GM23248 (cell line): Measurements from ENCODE around the gene MYO9A. TPM values are rescaled to one million over a fixed set of nuclear protein-coding genes. Genes with fewer than 3 reads are reported as not detected.

Experiments
- DNase-seq: peaks from one replicate; pipeline ENCODE4 v3.0.0-alpha.2; 2015
- H2AFZ ChIP-seq: fragments of 200-600 bp; sonication (generic); 2 replicates; pipeline ENCODE4 v1.6.1; 2016; ENCODE audit warnings: antibody characterized with exemption
- H3F3A ChIP-seq: fragments of 200-600 bp; sonication (generic); 2 replicates; pipeline ENCODE4 v1.6.1; 2016; ENCODE audit warnings: mild to moderate bottlenecking, antibody characterized with exemption, mixed run types; ENCODE audit not compliant: insufficient read depth
- H3K27ac ChIP-seq: fragments of 200-600 bp; sonication (generic); 2 replicates; pipeline ENCODE4 v1.5.1; 2016; ENCODE audit warnings: mild to moderate bottlenecking
- H3K27me3 ChIP-seq: fragments of 200-600 bp; sonication (generic); replicated peaks from 2 replicates; pipeline ENCODE4 v1.6.1; 2016; ENCODE audit warnings: mild to moderate bottlenecking; ENCODE audit not compliant: insufficient read depth
- H3K36me3 ChIP-seq: fragments of 200-600 bp; sonication (generic); 2 replicates; pipeline ENCODE4 v1.6.1; 2016; ENCODE audit warnings: low read depth, mild to moderate bottlenecking
- H3K4me1 ChIP-seq: fragments of 200-600 bp; sonication (generic); 2 replicates; pipeline ENCODE4 v1.6.1; 2016; ENCODE audit warnings: mild to moderate bottlenecking; ENCODE audit not compliant: insufficient read depth
- H3K4me2 ChIP-seq: fragments of 200-600 bp; sonication (generic); one replicate; pipeline ENCODE4 v1.6.1; 2016; ENCODE audit warnings: mild to moderate bottlenecking; ENCODE audit not compliant: unreplicated experiment
- H3K4me3 ChIP-seq: fragments of 200-600 bp; sonication (generic); 2 replicates; pipeline ENCODE4 v1.5.1; 2016; ENCODE audit warnings: mild to moderate bottlenecking
- H3K79me2 ChIP-seq: fragments of 200-600 bp; sonication (generic); 2 replicates; pipeline ENCODE4 v1.6.1; 2016; ENCODE audit warnings: mild to moderate bottlenecking; ENCODE audit not compliant: insufficient read depth
- H3K9ac ChIP-seq: fragments of 200-600 bp; sonication (generic); 2 replicates; pipeline ENCODE4 v1.6.1; 2016; ENCODE audit warnings: mild to moderate bottlenecking
- H3K9me2 ChIP-seq: fragments of 200-600 bp; sonication (generic); 2 replicates; pipeline ENCODE4 v1.6.1; 2016; ENCODE audit warnings: mixed run types, mild to moderate bottlenecking, moderate library complexity; ENCODE audit not compliant: insufficient read depth
- H3K9me3 ChIP-seq: fragments of 200-600 bp; sonication (generic); one replicate; pipeline ENCODE4 v1.6.1; 2017; ENCODE audit warnings: low read depth
- H4K20me1 ChIP-seq: fragments of 200-600 bp; sonication (generic); 2 replicates; pipeline ENCODE4 v1.6.0; 2016; ENCODE audit not compliant: insufficient read depth
- EZH2 ChIP-seq: fragments of 200-600 bp; sonication (generic); IDR thresholded peaks from 2 replicates; pipeline ENCODE4 v1.6.1; 2018; ENCODE audit warnings: antibody characterized with exemption, mild to moderate bottlenecking; ENCODE audit not compliant: insufficient read depth, poor library complexity, severe bottlenecking
- EZH2phosphoT487 ChIP-seq: fragments of 200-600 bp; sonication (generic); IDR thresholded peaks from 2 replicates; pipeline ENCODE4 v1.6.1; 2018; ENCODE audit warnings: antibody characterized with exemption, moderate library complexity, mild to moderate bottlenecking, low read depth; ENCODE audit not compliant: insufficient read depth
- WGBS, 2 experiments: methylation state at CpG; one replicate each; pipeline ENCODE4 v1.1.6; 2015 to 2017; ENCODE audit warnings: low lambda C conversion rate in 2 of 2, low coverage in 1 of 2; ENCODE audit errors: missing lambda C conversion rate in 2 of 2; 5-methylcytosine and 5-hydroxymethylcytosine counted together
- in situ Hi-C: fragments of 300-500 bp; cut with MboI; formaldehyde crosslinking; loops from 2 replicates; pipeline ENCODE4 v1.15.0; 2020
- polyA plus RNA-seq: library from polyadenylated mRNA; unstranded; fragments of >200 nt; fragmentation: Nextera tagmentation; extraction: Ambion mirVana; gene quantifications from 2 replicates; pipeline ENCODE4 v1.2.1, GENCODE V29; 2016
- total RNA-seq: library from RNA; depleted of rRNA; stranded (reverse); fragments of >200 nt; shearing (Covaris generic); gene quantifications from 2 replicates; pipeline ENCODE4 v1.2.3, GENCODE V29; 2014

MYO9A gene
- total and polyA plus RNA-seq, 2 experiments from 2014 or later, result 10.6 to 20.4 TPM

DNA sequence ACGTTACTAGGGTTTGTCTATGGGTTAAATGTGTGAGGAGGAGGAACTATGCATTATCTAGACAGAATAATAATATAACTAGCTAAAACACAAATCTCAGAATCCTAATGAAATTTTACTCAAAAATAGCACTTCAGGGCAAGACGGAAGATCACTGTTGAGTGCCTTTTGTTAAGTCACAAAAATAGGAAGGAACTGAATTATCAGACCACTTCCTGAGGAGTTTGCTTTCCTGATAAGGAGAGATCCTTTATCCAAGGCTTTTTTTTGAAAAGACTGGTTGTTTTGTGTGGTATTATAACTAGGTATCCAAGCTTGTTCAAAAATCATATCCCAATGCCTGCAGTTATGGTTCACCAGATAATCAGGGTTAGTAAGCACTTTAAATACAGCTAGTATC lies 273.0 kb downstream of the MYO9A start:
- WGBS, 2 experiments, result 84 to 87% methylated on average over 2 of the region's 2 CpGs
- Histone ChIP-seq H3K9ac (no peak overlapping the region), H3K9me3 (no peaks in the 10 kb centered on the region), H3F3A (no peaks in the 10 kb centered on the region), H2AFZ (no peak overlapping the region), H3K9me2 (no peaks in the 10 kb centered on the region), H3K4me3 (no peak overlapping the region), H3K4me1 (no peaks in the 10 kb centered on the region), H4K20me1 (no peaks in the 10 kb centered on the region), H3K4me2 (no peak overlapping the region), H3K36me3 (peaks cover 48% of the 10 kb centered on the region), H3K27me3 (no peaks in the 10 kb centered on the region), H3K79me2 (no peaks in the 10 kb centered on the region), H3K27ac (no peak overlapping the region)
- no peak for DNase-seq
- in situ Hi-C loops, result no loop called here
- TF ChIP-seq EZH2phosphoT487 (no peak), EZH2 (no peak)

- Histone ChIP-seq H2AFZ (no peak overlapping the region), H3K4me3 (no peak overlapping the region), H3K9ac (no peak overlapping the region), H3K27me3 (no peaks in the 10 kb centered on the region), H3K27ac (no peak overlapping the region), H3K4me2 (no peak overlapping the region), H3K9me2 (no peaks in the 10 kb centered on the region), H3F3A (no peaks in the 10 kb centered on the region), H3K79me2 (no peaks in the 10 kb centered on the region), H3K9me3 (no peaks in the 10 kb centered on the region), H4K20me1 (no peaks in the 10 kb centered on the region), H3K36me3 (peaks cover 29% of the 10 kb centered on the region; the same call in 1 of the 2 replicates), H3K4me1 (no peaks in the 10 kb centered on the region)
- in situ Hi-C loops, result no loop called here
- no peak for DNase-seq
- WGBS, 2 experiments, result 92 to 95% methylated on average over 3 of the region's 3 CpGs
- TF ChIP-seq EZH2, result no peak
- no peak for TF ChIP-seq EZH2phosphoT487
These were observed 276.4 kb downstream of the MYO9A start for GRCh38 chr15:71841563-71841962.

DNA sequence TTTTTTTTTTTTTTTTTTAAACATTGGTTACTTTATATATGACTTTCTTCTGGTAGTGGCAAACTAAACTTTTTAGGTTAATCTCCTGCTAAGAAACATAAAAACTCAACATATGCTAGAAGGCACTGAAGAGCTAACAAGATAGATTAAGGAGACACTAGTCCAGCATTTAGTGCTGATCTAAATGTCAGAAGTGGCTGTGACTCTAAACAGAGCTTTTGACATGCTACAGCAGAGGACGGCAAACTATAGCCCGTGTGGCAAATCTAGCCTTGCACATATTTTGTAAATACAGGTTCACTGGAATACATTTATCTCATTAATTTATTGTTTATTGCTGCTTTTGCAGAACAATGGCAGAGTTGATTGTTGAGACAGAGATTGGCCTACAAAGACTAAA lies 287.0 kb downstream of the MYO9A start:
- Histone ChIP-seq H3K4me2 (no peak overlapping the region), H2AFZ (no peak overlapping the region), H3K4me3 (no peak overlapping the region), H4K20me1 (no peaks in the 10 kb centered on the region), H3K79me2 (no peaks in the 10 kb centered on the region), H3K9ac (no peak overlapping the region), H3K36me3 (peaks cover 31% of the 10 kb centered on the region), H3K9me3 (no peaks in the 10 kb centered on the region), H3K27ac (no peak overlapping the region), H3K27me3 (no peaks in the 10 kb centered on the region), H3K9me2 (no peaks in the 10 kb centered on the region), H3K4me1 (no peaks in the 10 kb centered on the region), H3F3A (no peaks in the 10 kb centered on the region)
- TF ChIP-seq EZH2phosphoT487 (no peak), EZH2 (no peak)
- 89 to 96% methylated on average over 2 of the region's 2 CpGs for WGBS, 2 experiments
- no peak for DNase-seq
- in situ Hi-C loops, result no loop called here

- WGBS, 2 experiments, result 89 to 90% methylated on average over 5 of the region's 5 CpGs
- H3K4me3 ChIP-seq, result no peak overlapping the region
- H3K9me3 ChIP-seq, result no peaks in the 10 kb centered on the region
- no peak overlapping the region for H3K27ac ChIP-seq
- H3F3A ChIP-seq, result no peaks in the 10 kb centered on the region
- no peak overlapping the region for H3K9ac ChIP-seq
- no peaks in the 10 kb centered on the region for H4K20me1 ChIP-seq
- H3K27me3 ChIP-seq, result no peaks in the 10 kb centered on the region
- H3K36me3 ChIP-seq, result peaks cover 71% of the 10 kb centered on the region
- no peaks in the 10 kb centered on the region for H3K79me2 ChIP-seq
- no peak overlapping the region for H2AFZ ChIP-seq
- in situ Hi-C loops, result no loop called here
- TF ChIP-seq EZH2phosphoT487, result no peak
- no peak for TF ChIP-seq EZH2
- H3K4me1 ChIP-seq, result no peaks in the 10 kb centered on the region
- no peaks in the 10 kb centered on the region for H3K9me2 ChIP-seq
- DNase-seq, result no peak
- no peak overlapping the region for H3K4me2 ChIP-seq
These were observed 291.8 kb downstream of the MYO9A start for GRCh38 chr15:71826196-71826595.

DNA sequence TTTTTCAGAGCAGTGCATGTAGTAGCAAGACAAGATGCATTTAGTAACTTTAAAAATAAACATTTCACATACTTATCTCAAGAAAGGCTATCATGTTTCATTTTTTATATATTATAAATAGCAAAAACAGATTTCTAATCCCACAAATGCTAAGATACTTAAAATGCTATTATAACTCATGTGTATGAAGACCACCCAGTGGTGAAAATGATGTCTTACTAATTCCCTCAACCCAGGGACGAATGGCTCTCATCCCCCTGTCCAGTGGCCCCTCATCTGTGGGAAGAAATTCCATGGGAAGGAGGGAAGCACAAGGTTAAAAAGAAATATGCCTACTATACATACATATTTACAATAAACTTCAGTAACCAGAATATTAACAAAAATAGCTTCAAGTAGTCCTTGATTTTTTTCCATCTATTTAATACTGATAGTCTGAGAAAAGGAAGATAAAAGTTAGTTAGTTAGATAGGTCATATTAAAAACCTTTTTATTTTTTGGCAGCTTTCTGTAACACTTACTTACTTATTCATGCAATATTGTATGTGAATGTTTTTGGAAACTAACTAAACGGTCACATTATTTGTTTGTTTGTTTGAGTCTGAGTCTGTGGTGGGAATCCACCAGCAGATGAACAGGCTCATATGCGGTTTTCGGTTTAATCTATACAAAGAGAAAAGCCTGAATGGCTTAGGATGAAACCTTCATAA lies 292.8 kb downstream of the MYO9A start:
- Histone ChIP-seq H3K4me3 (no peak overlapping the region), H3K27me3 (no peaks in the 10 kb centered on the region), H3K9me3 (no peaks in the 10 kb centered on the region), H3K4me2 (no peak overlapping the region), H3K9ac (no peak overlapping the region), H3K4me1 (no peaks in the 10 kb centered on the region), H3K79me2 (no peaks in the 10 kb centered on the region), H4K20me1 (no peaks in the 10 kb centered on the region), H3F3A (no peaks in the 10 kb centered on the region), H3K36me3 (peaks cover 71% of the 10 kb centered on the region), H3K9me2 (no peaks in the 10 kb centered on the region), H2AFZ (no peak overlapping the region), H3K27ac (no peak overlapping the region)
- in situ Hi-C loops, result no loop called here
- 90 to 93% methylated on average over 4 of the region's 4 CpGs for WGBS, 2 experiments
- TF ChIP-seq EZH2 (no peak), EZH2phosphoT487 (no peak)
- DNase-seq, result no peak
